ENCODE results near the gene DDIT3. TPM values are rescaled to one million over a fixed set of nuclear protein-coding genes. Genes with fewer than 3 reads are reported as not detected.

DDIT3 gene, protein sequence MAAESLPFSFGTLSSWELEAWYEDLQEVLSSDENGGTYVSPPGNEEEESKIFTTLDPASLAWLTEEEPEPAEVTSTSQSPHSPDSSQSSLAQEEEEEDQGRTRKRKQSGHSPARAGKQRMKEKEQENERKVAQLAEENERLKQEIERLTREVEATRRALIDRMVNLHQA
- total RNA-seq (2014; rRNA removed; shearing (Covaris generic)): 58.1 and 66.1 TPM in 2 replicates

DNA sequence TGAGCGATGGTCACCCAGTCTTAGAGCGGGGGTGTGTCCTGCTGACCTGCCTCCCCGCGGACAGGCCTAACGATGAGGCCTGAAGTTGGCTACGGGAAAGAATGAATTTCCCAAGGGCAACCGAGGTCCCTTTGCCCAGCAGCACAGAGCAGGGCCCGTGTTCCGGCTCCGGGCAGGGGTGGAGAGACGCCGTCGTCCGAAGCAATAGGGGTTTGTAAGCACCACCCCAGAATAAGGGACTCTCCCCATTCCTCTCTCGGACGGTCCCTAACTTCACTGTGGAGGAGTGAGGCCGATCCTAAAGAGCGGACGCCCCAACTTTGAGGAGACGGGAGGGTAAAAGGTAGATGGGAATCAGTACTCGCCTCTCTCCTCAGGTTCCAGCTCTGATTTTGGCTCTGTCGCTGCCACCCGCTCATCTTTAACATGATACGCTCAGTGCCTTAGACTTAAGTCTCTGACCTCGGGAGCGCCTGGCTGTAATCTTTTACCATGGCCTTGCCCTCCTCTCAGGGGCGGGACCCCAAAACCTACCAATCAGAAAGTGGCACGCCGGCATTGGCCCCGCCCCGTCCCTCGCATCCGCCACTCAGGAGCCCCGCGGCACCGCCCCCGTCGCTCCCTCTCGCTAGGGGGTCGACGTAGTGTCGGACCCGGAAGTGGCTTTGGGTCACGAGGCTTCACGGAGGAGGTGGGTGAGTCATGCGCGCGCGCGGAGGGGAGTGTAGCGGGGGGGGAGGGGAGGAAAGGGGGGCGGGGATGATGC is at the start of gene DDIT3:
DDIT3 (minus strand) TSS at position 462 of the 766 bp plus-strand sequence. CDS start 3,108 bp downstream, outside the sequence.

GRCh38 chr12:57549909-57550640 is 29.8 kb upstream of the DDIT3 start, which contains the start of gene KIF5A:
Gene KIF5A, plus strand, starts transcription at chr12:57550044. Its CDS starts 228 bp downstream, at chr12:57550272.

DNA sequence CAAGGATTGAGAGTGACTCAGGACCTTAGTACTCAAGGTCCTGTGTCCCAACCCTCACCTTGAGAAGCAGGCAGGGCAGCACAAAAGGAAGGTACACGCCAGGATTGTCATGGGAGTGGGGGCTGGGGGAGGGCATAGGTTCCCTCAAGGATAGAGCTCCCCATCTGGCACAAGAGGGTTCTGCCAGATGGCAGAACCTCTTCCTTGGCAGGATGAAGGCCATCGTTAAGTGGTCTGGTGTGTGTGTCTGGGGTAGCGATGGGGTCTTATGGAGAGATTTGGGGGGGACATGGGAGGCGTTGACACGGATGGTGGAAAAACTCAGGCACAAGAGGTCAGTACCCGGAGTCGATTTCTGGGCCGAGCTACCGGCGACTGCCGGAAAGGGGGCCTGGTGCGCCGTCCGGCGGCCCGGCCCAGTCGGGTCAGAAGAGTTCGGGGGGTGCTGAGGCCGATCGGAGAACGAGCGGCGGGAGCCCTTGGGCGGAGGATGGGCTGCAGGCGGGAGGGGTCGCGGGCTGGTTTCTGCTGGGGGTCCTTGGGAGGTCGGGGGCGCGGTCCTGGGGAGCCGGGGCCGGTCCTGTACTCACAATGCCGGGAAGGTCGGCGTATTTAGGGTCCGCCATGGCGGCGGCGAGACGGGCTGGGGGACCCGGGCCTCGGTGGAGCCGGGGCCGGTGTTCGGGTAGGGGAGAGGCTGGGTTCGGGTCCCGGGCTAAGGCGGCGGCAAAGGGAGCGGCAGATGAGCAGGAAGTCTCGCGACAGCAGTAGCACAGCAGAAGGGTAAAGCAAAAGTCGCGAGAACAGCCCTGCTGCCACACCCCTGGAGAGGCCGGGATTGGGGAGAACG is 26.3 kb upstream of the DDIT3 start, which contains the start of gene DCTN2:
DCTN2 (minus strand) TSS at position 755 of the 850 bp plus-strand sequence; CDS start at position 626, 129 bp downstream.

GRCh38 chr12:57522011-57522886 is 1.9 kb upstream of the DDIT3 start, which contains the start of gene MBD6:
Gene MBD6, plus strand, starts transcription at chr12:57522824. Its CDS starts 1,480 bp downstream, at chr12:57524304.

DNA sequence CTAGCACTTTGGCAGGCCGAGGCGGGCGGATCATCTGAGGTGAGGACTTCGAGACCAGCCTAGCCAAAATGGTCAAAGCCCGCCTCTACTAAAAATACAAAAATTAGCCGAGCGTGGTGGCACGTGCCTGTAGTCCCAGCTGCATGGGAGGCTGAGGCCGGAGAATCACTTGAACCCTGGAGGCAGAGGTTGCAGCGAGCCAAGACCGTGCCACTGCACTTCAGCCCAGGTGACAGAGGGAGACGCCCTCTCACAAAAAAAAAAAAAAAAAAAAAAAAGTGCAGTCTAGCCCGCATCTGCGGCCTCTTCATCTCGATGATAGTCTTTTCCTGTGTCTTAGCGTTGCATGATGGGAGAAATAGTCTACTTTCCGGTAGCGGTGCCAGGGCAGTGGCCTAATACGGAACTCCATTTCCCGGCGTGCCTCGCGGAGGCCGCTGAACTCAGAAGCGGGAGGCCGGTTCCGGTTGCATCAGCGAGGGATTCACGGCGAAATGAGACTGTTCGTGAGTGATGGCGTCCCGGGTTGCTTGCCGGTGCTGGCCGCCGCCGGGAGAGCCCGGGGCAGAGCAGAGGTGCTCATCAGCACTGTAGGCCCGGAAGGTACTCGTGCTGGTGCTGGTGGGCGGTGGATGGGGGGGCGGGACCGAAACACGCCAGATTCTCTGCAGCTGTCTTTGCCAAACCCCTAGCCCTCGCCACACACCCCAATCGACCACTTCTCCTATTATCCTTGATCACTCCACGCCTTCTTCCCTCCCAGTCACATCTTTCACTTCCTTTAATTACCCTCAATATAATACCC is 32.5 kb downstream of the DDIT3 start, which contains the start of gene MARS1:
MARS1 (plus strand) TSS at position 472 of the 805 bp plus-strand sequence; CDS start at position 495, 23 bp downstream.

GRCh38 chr12:57479376-57480115 is 40.8 kb downstream of the DDIT3 start, which contains the start of gene ARHGAP9:
Gene ARHGAP9, minus strand, starts transcription at chr12:57479866. Its CDS starts 460 bp downstream, at chr12:57479406.

Small RNAs within 50 kb of the gene (small RNA-seq; reads per million reads assigned to genes)
- gene MIR616: not detected

Other genes starting within 250 kb of the DDIT3 start
- gene R3HDM2, start 89.5 kb downstream of the DDIT3 start, total RNA-seq (2014; rRNA removed; shearing (Covaris generic)): 23.2 and 30.1 TPM in 2 replicates
- gene INHBC, start 85.7 kb downstream of the DDIT3 start, total RNA-seq (2014; rRNA removed; shearing (Covaris generic)): not detected in 2 replicates
- 4.3 and 4.9 TPM in 2 replicates for gene INHBE, start 65.2 kb downstream of the DDIT3 start, total RNA-seq (2014; rRNA removed; shearing (Covaris generic))
- 0.30 and 0.90 TPM in 2 replicates for gene GLI1, start 60.7 kb downstream of the DDIT3 start, total RNA-seq (2014; rRNA removed; shearing (Covaris generic))
- 2.2 and 6.4 TPM in 2 replicates for gene ARHGAP9, start 40.6 kb downstream of the DDIT3 start, total RNA-seq (2014; rRNA removed; shearing (Covaris generic))
- gene MARS1, start 32.4 kb downstream of the DDIT3 start, total RNA-seq (2014; rRNA removed; shearing (Covaris generic)): 443 and 500 TPM in 2 replicates
- 13.7 and 25.7 TPM in 2 replicates for gene MBD6, start 2.3 kb upstream of the DDIT3 start, total RNA-seq (2014; rRNA removed; shearing (Covaris generic))
- gene DCTN2, start 26.7 kb upstream of the DDIT3 start, total RNA-seq (2014; rRNA removed; shearing (Covaris generic)): 75.2 and 76.3 TPM in 2 replicates
- 0.41 and 0.58 TPM in 2 replicates for gene KIF5A, start 29.5 kb upstream of the DDIT3 start, total RNA-seq (2014; rRNA removed; shearing (Covaris generic))
- gene PIP4K2C, start 70.7 kb upstream of the DDIT3 start, total RNA-seq (2014; rRNA removed; shearing (Covaris generic)): 23.7 and 30.1 TPM in 2 replicates
- 28.2 and 32.4 TPM in 2 replicates for gene DTX3, start 84.3 kb upstream of the DDIT3 start, total RNA-seq (2014; rRNA removed; shearing (Covaris generic))
- gene ARHGEF25, start 90.9 kb upstream of the DDIT3 start, total RNA-seq (2014; rRNA removed; shearing (Covaris generic)): 22.6 and 46.8 TPM in 2 replicates
- gene B4GALNT1, start 112.7 kb upstream of the DDIT3 start, total RNA-seq (2014; rRNA removed; shearing (Covaris generic)): 25.6 and 26.7 TPM in 2 replicates
- 135 and 140 TPM in 2 replicates for gene OS9, start 173.6 kb upstream of the DDIT3 start, total RNA-seq (2014; rRNA removed; shearing (Covaris generic))
- gene AGAP2, start 218.2 kb upstream of the DDIT3 start, total RNA-seq (2014; rRNA removed; shearing (Covaris generic)): 2.1 and 2.3 TPM in 2 replicates
- 36.1 and 40.0 TPM in 2 replicates for gene TSPAN31, start 224.5 kb upstream of the DDIT3 start, total RNA-seq (2014; rRNA removed; shearing (Covaris generic))
- 322 and 387 TPM in 2 replicates for gene CDK4, start 231.8 kb upstream of the DDIT3 start, total RNA-seq (2014; rRNA removed; shearing (Covaris generic))
- gene MARCHF9, start 234.6 kb upstream of the DDIT3 start, total RNA-seq (2014; rRNA removed; shearing (Covaris generic)): 10.2 and 11.7 TPM in 2 replicates
- gene CYP27B1, start 246.6 kb upstream of the DDIT3 start, total RNA-seq (2014; rRNA removed; shearing (Covaris generic)): 16.1 and 17.0 TPM in 2 replicates

Measured in A375 (cell line).